Natural killer cell treated with Interleukin-12 subunit alpha and Interleukin-12 subunit beta and Interleukin-15 and Interleukin-18, amount 100 ng/mL, for 72 hours (primary cell): ENCODE data around the gene SGK1. TPM values are rescaled to one million over a fixed set of nuclear protein-coding genes. Genes with fewer than 3 reads are reported as not detected.
"Not testable (repeated sequence)": the region's sequence is repeated elsewhere in the genome, so short reads cannot be mapped to it uniquely, and the experiment has no call there.

ENCODE experiments used
- ATAC-seq, 2 donors: fragments of 150-1000 bp; cut with Tn5 transposase in 1 of 2; sonication (Bioruptor Pico), chemical (Tn5 transposase) in 1 of 2; 2 replicates each; pipeline ENCODE4 v1.10.0; 2021
- DNase-seq: peaks from one replicate; pipeline ENCODE4 v3.0.0; 2022; ENCODE audit warnings: low spot score
- H3K27ac Mint-ChIP-seq, 2 donors: 1 replicate in 1 of 2; 2 replicates in 1 of 2; pipeline ENCODE4 v1.8.0; 2022; ENCODE audit warnings: mixed read lengths in 2 of 2, mild to moderate bottlenecking in 1 of 2, moderate library complexity in 1 of 2
- H3K27me3 Mint-ChIP-seq, 2 donors: 1 replicate in 1 of 2; 2 replicates in 1 of 2; pipeline ENCODE4 v1.8.0; 2022; ENCODE audit warnings: mixed read lengths in 2 of 2
- H3K36me3 Mint-ChIP-seq: one replicate; pipeline ENCODE4 v1.8.0; 2022; ENCODE audit warnings: mixed read lengths
- H3K4me1 Mint-ChIP-seq, 2 donors: 1 replicate in 1 of 2; 2 replicates in 1 of 2; pipeline ENCODE4 v1.8.0; 2022; ENCODE audit warnings: low read depth in 2 of 2, mixed read lengths in 2 of 2, mild to moderate bottlenecking in 1 of 2
- H3K4me3 Mint-ChIP-seq: one replicate; pipeline ENCODE4 v1.8.0; 2022; ENCODE audit warnings: mixed read lengths
- H3K9me3 Mint-ChIP-seq: 2 replicates; pipeline ENCODE4 v1.8.0; 2022; ENCODE audit warnings: mixed read lengths
- total RNA-seq, 2 donors: library from RNA; stranded (reverse); gene quantifications; one replicate each; pipeline ENCODE4 v1.2.3, GENCODE V29; 2022

Gene SGK1
- total RNA-seq, 2 donors from 2014 or later: 117 to 119 TPM

DNA sequence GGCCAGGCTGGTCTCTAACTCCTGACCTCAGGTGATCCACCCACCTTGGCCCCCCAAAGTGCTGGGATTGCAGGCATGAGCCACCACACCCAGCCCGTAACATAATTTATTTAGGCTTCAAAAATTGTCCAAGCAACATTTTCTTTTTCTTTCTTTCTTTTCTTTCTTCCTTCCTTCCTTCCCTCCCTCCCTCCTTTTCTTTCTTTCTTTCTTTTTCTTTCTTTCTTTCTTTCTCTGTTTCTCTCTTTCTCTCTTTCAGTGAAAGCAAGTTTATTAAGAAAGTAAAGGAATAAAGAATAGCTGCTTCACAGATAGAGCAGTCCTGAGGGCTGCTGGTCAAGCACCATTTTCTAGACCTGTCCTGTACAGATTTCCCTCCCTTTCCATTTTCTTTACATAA is 113.2 kb downstream of the SGK1 start:
- not testable (repeated sequence) for H3K27ac Mint-ChIP-seq, ATAC-seq

DNA sequence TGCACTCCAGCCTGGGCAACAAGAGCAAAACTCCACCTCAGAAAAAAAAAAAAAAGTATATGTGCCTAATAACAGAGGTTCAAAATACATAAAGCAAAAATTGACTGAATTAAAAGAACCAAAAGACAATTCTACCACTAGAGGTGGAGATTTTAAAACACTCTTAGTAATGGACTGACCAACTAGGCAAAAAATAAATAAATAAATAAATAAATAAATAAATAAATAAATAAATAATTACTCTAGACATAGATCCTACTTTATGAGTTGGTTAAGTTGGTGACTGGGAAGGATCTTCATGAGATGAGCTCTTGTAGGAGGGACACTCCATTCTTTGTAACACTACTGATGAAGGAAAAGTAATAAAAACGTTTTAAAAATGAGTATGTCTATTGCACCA is 113.9 kb downstream of the SGK1 start:
- no peak overlapping the region for H3K4me3 Mint-ChIP-seq
- DNase-seq (no peak), ATAC-seq (no peak)
- H3K27me3 Mint-ChIP-seq: peaks cover 5 to 6% of the 10 kb centered on the region in 2 donors
- peaks cover 0 to under 1% of the 10 kb centered on the region in 2 donors for H3K4me1 Mint-ChIP-seq
- peaks cover 6% of the 10 kb centered on the region for H3K9me3 Mint-ChIP-seq
- no peak overlapping the region for H3K27ac Mint-ChIP-seq
- peaks cover 10% of the 10 kb centered on the region for H3K36me3 Mint-ChIP-seq

More for the DNA sequence above, 113.2 kb downstream of the SGK1 start:
- DNase-seq, H3K9me3 Mint-ChIP-seq, H3K4me3 Mint-ChIP-seq, H3K36me3 Mint-ChIP-seq, H3K4me1 Mint-ChIP-seq, H3K27me3 Mint-ChIP-seq: not testable (repeated sequence)

DNA sequence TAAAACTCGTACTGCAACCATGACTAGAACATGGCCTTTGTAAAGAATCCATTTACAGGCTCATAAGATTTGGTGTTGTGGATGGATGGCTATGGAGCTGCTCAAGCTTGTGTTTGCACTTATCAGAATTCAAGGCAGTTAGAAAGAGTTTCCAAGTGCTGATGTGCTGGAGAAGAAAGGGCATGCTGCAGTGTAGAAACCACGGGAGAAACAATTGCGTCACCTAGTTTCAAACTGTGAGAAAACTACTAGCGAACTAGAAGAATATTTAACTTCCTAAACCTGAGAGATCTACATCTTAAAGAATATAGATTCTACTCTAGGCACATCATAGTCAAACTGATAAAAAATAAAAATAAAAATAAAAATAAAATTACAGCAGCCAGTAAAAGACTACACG is 116.2 kb downstream of the SGK1 start:
- peaks cover 5 to 6% of the 10 kb centered on the region in 2 donors for H3K27me3 Mint-ChIP-seq

DNA sequence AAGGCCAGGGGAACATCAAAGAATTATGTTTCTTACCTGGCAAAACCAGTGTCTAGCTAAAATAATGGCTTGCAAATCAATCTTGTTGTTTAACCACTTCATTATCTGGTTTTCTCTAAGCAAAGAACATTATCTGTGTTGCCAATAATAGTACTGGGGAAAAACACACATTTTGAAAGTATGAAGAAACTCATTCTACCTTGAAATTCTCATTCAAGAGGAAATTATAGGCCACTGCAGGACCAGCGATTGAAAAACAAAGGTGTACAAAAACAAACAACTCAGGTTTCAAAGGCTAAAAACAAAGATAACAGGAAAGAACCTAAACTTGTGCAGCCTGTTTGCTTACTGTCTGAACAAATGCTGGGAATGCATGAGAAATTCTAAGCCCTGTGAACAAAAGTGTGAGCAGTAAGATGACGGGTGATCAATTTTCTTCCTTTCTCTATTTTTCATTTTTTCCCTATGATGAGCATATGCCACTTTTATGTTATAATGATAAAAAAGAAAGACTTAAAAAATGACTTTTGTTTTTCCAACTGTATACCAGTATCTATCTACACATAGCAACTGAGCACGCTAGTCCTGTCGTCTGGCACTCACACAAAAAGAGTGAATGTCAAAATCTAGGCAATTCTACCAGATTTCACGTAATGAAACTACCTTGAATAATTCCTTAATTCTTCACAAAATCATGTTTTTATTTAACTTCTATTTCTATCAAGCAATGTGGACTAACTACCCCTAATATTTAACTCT is 117.9 kb downstream of the SGK1 start:
- Mint-ChIP-seq H3K36me3 (peaks cover 9% of the 10 kb centered on the region), H3K4me1 (peaks cover 10% of the 10 kb centered on the region in 2 donors), H3K27ac (no peak overlapping the region), H3K9me3 (peaks cover 5% of the 10 kb centered on the region), H3K27me3 (peaks cover 4 to 6% of the 10 kb centered on the region in 2 donors), H3K4me3 (no peak overlapping the region)
- DNase-seq (no peak), ATAC-seq (no peak)

More for the DNA sequence above, 116.2 kb downstream of the SGK1 start:
- ATAC-seq (no peak), DNase-seq (no peak)
- Mint-ChIP-seq H3K27ac (peak overlapping the region in 1 of 2 donors; percentile 4), H3K9me3 (peaks cover 6% of the 10 kb centered on the region), H3K36me3 (peaks cover 10% of the 10 kb centered on the region), H3K4me1 (peaks cover 6% of the 10 kb centered on the region in 2 donors), H3K4me3 (no peak overlapping the region)

DNA sequence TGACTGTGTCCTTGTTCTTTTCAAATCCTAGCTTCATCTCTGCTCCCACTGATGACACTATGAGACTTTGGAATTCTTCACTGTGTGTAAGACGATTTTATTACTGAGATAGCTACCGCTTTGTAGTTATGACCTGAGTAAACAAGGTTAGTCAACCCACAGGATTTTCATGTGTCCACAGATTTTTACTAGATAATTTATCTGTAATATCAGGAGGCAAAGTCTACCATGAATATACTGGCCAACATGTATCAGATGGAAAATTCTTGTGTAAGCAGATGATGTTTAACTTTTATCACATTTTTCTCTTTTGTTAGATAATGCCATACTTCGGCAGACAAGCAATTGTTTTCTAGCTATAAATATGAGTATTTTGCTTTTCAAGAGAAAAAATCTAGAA is 119.8 kb downstream of the SGK1 start:
- Mint-ChIP-seq H3K36me3 (no peaks in the 10 kb centered on the region), H3K27me3 (peaks cover 0 to under 1% of the 10 kb centered on the region in 2 donors), H3K4me3 (no peak overlapping the region), H3K4me1 (peaks cover 10% of the 10 kb centered on the region in 2 donors), H3K27ac (no peak overlapping the region), H3K9me3 (no peaks in the 10 kb centered on the region)
- no peak for ATAC-seq
- no peak for DNase-seq

DNA sequence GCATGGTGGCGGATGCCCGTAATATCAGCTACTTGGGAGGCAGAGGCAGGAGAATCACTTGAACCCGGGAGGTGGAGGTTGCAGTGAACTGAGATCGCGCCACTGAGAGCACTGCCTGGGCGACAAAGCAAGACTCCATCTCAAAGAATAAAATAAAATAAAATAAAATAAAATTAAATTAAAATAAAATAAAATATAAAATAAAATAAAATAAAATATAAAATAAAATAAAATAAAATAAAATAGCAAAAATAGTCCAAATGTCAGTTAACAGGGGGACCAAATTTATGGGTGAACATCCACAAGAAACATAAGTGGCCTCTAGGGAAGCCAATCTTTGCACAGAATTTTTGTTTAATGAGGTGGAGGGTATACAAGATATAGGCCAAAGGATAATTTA is 120.2 kb downstream of the SGK1 start:
- not testable (repeated sequence) for H3K4me3 Mint-ChIP-seq, H3K27me3 Mint-ChIP-seq, ATAC-seq, H3K36me3 Mint-ChIP-seq, DNase-seq, H3K9me3 Mint-ChIP-seq, H3K4me1 Mint-ChIP-seq
- peak overlapping the region in 1 of 2 donors; percentile 87 for H3K27ac Mint-ChIP-seq

DNA sequence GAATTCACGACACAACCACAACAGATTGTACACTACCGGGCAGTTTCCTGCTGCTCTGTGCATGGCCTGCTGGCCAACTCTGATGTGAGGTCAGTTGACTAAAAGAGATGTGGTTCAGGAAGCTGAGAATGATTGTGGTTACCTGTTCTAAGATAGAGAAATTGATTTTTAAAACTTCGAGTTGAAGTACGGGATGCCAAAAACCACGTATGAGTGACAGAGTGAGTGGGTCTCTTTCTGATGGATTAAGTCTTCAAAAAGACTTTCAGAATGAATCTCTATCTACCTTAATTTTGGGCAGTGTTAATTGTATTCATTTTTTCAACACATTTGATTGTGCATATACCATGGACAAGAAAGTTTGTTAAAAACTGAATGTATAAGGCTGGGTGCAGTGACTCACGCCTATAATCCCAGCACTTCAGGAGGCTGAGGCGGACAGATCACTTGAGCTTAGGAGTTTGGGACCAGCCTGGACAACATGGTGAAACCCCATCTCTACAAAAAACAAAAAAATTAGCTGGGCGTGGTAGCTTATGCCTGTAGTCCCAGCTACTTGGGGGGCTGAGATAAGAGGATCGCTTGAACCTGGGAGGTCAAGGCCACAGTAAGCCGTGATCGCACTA is 121.2 kb downstream of the SGK1 start:
- Mint-ChIP-seq H3K27me3 (no peaks in the 10 kb centered on the region), H3K4me3 (peak overlapping the region; percentile 41), H3K9me3 (no peaks in the 10 kb centered on the region), H3K27ac (peak overlapping the region; percentile 73 to 87), H3K4me1 (peaks cover 10% of the 10 kb centered on the region in 2 donors), H3K36me3 (no peaks in the 10 kb centered on the region)
- DNase-seq (no peak), ATAC-seq (peak; percentile 86 to 93)

DNA sequence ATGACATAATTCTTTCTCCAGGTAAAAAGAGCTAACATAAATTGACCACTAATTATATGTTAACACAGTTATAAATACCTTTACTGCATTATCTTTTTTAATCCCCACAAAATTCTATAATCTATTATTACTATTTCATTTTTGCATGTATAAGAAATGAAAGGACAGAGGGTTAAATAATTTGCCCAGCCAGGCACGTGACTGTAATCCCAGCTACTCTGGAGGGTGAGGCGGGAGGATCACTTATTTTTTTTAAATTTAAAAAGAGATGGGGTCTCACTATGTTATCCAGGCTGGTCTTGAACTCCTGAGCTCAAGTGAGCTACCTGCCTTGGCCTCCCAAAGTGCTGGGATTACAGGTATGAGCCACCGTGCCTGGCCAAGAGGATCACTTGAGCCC is 121.9 kb downstream of the SGK1 start:
- Mint-ChIP-seq H3K4me1 (peaks cover 10% of the 10 kb centered on the region in 2 donors), H3K9me3 (no peaks in the 10 kb centered on the region), H3K4me3 (no peak overlapping the region), H3K36me3 (no peaks in the 10 kb centered on the region), H3K27ac (no peak overlapping the region), H3K27me3 (no peaks in the 10 kb centered on the region)
- no peak for ATAC-seq
- no peak for DNase-seq

DNA sequence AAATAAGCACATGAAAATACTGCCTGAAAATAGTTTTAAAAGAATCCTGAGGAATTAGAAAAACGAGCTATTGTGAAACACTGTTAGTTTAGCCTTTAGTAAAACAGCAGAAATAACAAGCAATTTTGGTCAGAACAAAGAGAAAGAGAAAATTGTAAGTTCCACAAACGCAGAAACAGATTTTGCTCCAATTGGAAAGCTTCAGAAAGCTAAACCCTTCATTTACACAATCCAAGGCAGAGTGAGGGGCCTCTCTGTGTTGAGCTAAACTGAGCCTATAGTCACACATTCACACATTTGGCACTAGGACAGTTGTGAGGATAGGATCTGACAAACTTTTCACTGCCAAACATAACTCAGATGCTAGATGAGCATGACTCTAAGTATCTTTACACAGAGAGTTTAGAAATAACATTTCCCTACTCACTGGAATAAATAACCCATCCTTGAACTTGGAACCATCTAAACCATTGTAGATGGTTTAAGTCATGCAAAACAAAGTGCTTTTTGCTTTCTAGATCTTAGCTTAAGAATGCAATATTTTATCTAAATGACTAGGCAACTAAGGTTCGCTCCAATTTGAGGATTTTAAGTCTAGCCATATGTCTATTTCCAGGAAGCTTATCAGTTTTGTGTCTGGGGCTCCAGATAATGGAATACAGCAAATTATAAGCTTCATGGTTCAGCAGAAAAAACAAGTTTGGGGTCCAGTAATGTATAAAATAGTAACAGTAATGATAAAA is 122.6 kb downstream of the SGK1 start:
- DNase-seq (no peak), ATAC-seq (no peak)
- Mint-ChIP-seq H3K4me3 (no peak overlapping the region), H3K9me3 (no peaks in the 10 kb centered on the region), H3K4me1 (peaks cover 10% of the 10 kb centered on the region in 2 donors), H3K27me3 (no peaks in the 10 kb centered on the region), H3K36me3 (no peaks in the 10 kb centered on the region), H3K27ac (no peak overlapping the region)

DNA sequence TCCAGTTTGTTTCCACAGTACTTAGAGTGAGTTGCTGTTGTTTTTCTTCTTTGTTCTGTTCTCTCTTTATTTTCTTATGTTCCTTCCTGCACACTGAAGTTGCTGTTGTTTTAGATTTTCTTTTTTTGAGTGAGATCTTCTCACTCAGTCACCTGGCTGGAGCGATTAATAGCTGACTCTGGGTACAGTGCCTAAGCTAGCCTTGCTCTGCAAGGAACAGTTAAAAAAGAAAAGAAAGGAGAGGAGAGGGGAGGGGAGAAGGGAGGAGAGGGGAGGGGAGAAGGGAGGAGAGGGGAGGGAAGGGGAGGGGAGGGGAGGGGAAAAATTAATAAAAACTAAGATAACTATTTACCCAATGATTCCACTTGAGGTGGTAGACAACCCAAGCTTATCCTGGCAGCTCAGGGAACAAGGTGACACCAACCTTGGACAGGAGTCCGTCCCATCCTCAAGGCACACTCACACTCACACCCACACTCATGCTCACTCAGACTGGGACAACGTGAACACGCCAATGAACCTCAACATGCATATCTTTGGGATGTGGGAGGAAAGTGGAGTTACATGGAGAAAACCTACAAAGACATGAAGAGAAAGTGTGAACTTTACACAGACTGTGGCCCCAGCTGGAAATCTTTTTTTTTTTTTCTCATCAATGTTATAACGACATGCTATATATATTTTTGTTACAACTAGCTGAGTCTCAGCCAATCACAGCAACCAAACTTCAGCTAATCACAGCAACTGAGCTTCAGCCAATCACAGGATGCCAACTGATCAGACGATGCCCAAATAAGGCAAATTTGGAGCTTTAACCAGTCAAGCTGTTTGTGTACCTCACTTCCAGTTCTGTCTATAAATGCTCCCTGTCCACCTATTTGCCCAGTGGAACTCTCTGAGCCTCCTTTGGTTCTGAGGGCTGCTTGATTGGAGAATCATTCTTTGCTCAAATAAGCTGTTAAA is 124.1 kb downstream of the SGK1 start:
- Mint-ChIP-seq H3K9me3 (no peaks in the 10 kb centered on the region), H3K27me3 (no peaks in the 10 kb centered on the region), H3K4me3 (no peak overlapping the region), H3K4me1 (peaks cover 7 to 10% of the 10 kb centered on the region in 2 donors), H3K27ac (peak overlapping the region in 1 of 2 donors; percentile 5), H3K36me3 (no peaks in the 10 kb centered on the region)
- DNase-seq (no peak), ATAC-seq (no peak)

DNA sequence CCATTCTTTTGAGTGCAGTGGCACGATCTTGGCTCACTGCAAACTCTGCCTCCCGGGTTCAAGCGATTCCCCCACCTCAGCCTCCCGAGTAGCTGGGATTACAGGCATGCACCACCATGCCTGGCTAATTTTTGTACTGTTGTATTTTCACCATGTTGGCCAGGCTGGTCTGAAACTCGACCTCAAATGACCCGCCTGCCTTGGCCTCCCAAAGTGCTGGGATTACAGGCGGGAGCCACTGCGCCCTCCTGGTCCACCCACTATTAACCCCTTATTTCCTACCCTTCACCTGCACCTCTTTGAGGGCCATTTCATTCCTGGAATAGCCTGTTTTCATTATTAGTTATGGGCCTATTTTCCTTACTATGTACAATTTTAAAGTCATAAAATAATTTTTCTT is 125.3 kb downstream of the SGK1 start:
- H3K27ac Mint-ChIP-seq: peak overlapping the region in 1 of 2 donors; percentile 5
- DNase-seq, H3K36me3 Mint-ChIP-seq, H3K4me1 Mint-ChIP-seq, ATAC-seq, H3K9me3 Mint-ChIP-seq, H3K4me3 Mint-ChIP-seq, H3K27me3 Mint-ChIP-seq: not testable (repeated sequence)

DNA sequence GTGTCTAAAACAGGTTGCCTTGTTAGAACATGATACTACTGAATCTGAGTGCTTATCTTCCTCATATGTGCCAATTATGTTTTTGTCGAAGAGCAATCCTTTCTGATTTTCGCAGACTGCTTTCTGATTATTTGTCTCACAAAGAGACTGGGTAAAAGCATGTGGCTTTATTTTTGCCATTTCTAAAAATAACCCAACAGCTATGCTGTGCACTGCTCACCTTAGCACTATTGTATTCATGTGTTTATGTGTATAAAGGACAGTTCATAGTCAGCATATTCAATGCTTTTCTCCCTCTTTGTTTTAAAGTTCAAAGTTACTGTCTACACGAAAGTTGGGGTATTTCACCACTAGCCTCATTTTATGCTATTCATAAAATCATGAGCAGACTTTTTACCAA is 127.0 kb downstream of the SGK1 start:
- H3K27ac Mint-ChIP-seq: no peak overlapping the region
- no peaks in the 10 kb centered on the region for H3K36me3 Mint-ChIP-seq
- DNase-seq (no peak), ATAC-seq (no peak)
- no peaks in the 10 kb centered on the region for H3K4me1 Mint-ChIP-seq
- no peak overlapping the region for H3K4me3 Mint-ChIP-seq
- no peaks in the 10 kb centered on the region for H3K27me3 Mint-ChIP-seq
- H3K9me3 Mint-ChIP-seq: no peaks in the 10 kb centered on the region

DNA sequence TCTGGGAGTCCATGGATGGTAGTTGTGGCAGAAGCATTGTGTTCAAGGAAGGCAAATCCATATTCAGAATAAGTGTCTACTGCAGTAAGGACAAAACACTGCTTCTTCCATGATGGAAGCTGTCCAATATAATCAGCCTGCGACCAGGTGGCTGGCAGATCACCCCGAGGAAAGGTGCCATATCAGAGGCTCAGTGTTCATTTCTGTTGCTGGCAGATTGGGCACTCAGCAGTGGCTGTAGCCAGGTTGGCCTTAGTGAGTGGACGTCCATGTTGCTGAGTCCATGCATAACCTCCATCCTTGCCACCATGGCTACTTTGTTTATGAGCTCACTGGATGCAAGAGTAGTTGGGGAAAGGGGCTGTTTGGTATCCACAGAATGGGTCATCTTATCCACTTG is 130.2 kb downstream of the SGK1 start:
- Mint-ChIP-seq H3K4me1 (peaks cover 0 to 7% of the 10 kb centered on the region in 2 donors), H3K36me3 (no peaks in the 10 kb centered on the region), H3K9me3 (no peaks in the 10 kb centered on the region), H3K4me3 (no peak overlapping the region), H3K27ac (no peak overlapping the region), H3K27me3 (no peaks in the 10 kb centered on the region)
- no peak for ATAC-seq
- DNase-seq: no peak
